Medulla oblongata (tissue), 1 donor: ENCODE data around the gene ZNF629.
A peak's percentile ranks its signal among the peaks of the same experiment; 100 is the strongest.
"Not testable (repeated sequence)": the region's sequence is repeated elsewhere in the genome, so short reads cannot be mapped to it uniquely, and the experiment has no call there.

Experiments used
- DNase-seq: peaks from one replicate; pipeline ENCODE4 v3.0.0-alpha.2; 2015; ENCODE audit errors: extremely low spot score

The ZNF629 gene

GRCh38 chr16:30786936-30787612 is at the start of gene ZNF629:
TSS of gene ZNF629 (minus strand) at chr16:30787205. CDS start at chr16:30784482, 2,723 bp downstream.
- DNase-seq = peak; percentile 87

GRCh38 chr16:30834130-30834740 is 47.2 kb upstream of the ZNF629 start:
- DNase-seq = no peak

GRCh38 chr16:30830072-30830417 is 43.0 kb upstream of the ZNF629 start:
- no peak for DNase-seq

GRCh38 chr16:30829130-30830071 is 42.4 kb upstream of the ZNF629 start:
- no peak for DNase-seq

DNA sequence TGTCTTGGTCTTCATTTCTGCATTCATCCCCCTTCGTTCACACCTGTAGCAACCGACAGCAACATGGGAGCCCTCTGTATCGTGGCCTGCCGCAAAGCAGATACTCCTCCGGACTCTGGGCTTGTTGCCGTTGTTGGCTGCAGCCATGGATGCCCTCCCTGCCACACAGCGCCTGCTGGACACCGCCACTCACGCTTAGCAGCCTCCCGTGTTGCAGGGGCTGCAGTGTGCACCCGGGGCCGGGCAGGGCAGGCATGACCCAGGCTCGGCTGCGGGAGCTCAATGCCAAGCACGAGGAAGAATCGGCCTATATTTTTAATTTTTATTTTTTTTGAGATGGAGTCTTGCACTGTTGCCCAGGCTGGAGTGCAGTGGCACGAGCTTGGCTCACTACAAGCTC is 34.9 kb upstream of the ZNF629 start:
- no peak for DNase-seq

GRCh38 chr16:30821441-30821840 is 34.4 kb upstream of the ZNF629 start:
- DNase-seq = not testable (repeated sequence)

GRCh38 chr16:30820952-30821421 is 34.0 kb upstream of the ZNF629 start:
- no peak for DNase-seq

DNA sequence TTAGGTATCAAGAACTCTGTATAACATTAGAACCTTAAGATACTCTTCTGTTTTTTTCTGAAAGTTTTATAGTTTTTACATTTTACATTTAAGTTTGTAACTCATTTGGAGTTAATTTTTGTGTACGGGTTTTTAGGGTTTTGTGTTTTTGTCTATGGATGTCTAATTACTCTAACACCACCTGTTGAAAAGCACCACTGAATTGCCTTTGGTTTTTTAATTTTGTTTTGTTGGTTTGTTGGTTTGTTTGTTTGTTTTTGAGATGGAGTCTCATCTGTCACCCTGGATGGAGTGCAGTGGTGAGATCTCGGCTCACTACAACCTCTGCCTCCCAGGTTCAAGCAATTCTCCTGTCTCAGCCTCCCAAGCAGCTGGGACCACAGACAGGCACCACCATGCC is 29.8 kb upstream of the ZNF629 start:
- no peak for DNase-seq

GRCh38 chr16:30813821-30814189 is 26.8 kb upstream of the ZNF629 start:
- no peak for DNase-seq

- DNase-seq = not testable (repeated sequence)
These were observed 22.7 kb upstream of the ZNF629 start for GRCh38 chr16:30809675-30810074.

- DNase-seq = not testable (repeated sequence)
These were observed 22.0 kb upstream of the ZNF629 start for GRCh38 chr16:30808890-30809426.

DNA sequence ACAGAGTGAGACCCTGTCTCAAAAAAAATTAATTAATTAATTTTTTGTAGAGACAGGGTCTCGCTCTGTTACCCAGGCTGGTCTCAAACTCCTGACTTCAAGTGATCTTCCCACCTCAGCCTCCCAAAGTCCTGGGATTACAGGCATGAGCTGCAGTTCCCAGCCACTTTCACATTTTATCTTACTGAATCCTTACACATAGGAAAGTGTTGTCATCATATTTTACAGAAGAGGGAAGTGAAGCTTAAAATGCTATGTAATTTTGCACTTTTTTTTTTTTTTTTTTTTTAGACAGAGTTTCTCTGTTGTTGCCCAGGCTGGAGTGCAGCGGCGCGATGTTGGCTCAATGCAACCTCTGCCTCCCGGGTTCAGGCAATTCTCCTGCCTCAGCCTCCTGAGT is 21.1 kb upstream of the ZNF629 start:
- DNase-seq = no peak

DNA sequence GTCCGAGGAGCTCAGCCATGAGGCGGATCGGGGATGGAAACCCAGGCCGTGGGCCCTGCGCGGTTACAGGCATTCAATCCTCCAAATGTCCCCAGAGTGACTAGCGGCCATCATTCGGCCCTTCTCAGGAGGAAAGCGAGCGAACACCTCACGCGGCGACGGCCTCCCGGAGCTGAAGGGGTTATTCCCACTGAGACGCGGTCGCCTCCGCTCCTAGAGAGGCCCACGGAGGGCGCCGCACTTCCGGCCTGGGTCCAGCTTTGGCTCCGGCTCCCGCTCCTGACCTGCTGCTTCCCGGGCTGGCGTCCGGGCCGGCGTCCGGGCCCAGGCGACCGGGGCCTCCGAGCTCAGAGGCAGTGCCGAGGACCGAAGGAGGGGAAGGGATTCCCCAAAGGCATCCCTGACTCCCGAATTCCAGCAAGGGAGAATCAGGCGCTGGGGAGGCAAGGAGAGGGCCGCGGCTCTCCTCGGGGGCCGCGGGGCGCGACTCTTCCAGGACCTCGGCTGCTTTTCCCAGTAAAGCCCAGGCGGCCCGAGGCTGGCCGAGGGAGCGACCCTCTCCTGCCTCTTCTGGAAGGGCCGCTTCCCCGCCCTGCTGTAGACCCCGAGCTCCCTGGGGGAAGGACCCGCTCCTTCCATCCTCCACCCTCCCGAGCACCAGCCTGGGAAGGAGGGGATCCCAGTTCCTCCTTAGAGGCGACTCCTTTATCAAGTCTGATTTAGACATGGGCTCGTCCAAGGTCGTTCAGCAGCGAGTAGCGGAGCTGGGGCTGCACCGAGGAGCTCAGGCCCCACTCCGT is 18.6 kb upstream of the ZNF629 start:
- peak; percentile 89 for DNase-seq

- DNase-seq = no peak
These were observed 18.0 kb upstream of the ZNF629 start for GRCh38 chr16:30805056-30805369.

DNA sequence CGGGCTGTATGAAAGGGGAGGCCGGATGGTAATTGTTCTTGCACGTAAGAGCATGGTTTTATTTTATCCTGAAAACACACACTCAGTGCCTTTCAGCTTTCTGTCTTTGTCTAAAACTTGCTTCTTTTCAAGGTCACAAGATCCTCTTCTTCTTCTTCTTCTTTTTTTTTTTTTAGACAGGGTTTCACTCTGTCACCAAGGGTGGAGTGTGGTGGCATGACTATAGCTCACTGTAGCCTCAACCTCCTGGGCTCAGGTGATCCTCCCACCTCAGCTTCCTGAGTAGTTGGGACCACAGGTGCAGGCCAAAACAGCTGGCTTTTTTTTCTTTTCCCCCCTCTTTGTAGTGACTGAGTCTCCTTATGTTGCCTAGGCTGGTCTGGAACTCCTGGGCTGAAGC is 15.9 kb upstream of the ZNF629 start:
- no peak for DNase-seq

DNA sequence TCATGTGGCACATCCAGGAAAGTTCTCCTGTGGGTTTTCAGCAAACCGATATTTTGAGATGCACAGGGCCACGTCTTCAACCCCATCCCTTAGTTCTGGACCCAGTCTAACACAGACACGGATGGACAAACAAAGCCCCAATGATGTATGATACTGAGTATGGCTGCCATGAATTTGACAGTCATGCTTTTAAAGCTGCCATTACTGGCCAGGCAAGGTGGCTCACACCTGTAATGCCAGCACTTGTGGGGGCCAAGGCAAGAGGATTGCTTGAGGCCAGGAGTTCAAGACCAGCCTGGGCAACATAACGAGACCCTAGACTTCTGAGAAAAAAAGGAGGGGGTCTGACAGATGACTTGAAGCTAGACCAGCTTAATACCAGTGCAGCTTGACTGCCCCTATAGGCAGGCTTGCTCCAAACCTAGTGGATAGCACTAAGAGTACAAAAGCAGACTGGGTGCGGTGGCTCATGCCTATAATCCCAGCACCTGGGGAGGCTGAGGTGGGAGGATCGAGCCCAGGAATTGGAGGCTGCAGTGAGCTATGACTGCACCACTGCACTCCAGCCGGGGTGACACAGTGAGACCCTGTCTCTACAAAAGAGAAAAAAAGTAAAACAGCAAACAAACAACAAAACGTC is 10.8 kb upstream of the ZNF629 start:
- DNase-seq = no peak

- no peak for DNase-seq
These were observed 7.6 kb upstream of the ZNF629 start for GRCh38 chr16:30794634-30795033.

- no peak for DNase-seq
These were observed 6.6 kb upstream of the ZNF629 start for GRCh38 chr16:30793508-30794069.

- peak; percentile 36 for DNase-seq
These were observed 791 bp upstream of the ZNF629 start for GRCh38 chr16:30787613-30788378.
